ENCODE results near the gene DHRS13.

DHRS13 gene, protein sequence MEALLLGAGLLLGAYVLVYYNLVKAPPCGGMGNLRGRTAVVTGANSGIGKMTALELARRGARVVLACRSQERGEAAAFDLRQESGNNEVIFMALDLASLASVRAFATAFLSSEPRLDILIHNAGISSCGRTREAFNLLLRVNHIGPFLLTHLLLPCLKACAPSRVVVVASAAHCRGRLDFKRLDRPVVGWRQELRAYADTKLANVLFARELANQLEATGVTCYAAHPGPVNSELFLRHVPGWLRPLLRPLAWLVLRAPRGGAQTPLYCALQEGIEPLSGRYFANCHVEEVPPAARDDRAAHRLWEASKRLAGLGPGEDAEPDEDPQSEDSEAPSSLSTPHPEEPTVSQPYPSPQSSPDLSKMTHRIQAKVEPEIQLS

DNA sequence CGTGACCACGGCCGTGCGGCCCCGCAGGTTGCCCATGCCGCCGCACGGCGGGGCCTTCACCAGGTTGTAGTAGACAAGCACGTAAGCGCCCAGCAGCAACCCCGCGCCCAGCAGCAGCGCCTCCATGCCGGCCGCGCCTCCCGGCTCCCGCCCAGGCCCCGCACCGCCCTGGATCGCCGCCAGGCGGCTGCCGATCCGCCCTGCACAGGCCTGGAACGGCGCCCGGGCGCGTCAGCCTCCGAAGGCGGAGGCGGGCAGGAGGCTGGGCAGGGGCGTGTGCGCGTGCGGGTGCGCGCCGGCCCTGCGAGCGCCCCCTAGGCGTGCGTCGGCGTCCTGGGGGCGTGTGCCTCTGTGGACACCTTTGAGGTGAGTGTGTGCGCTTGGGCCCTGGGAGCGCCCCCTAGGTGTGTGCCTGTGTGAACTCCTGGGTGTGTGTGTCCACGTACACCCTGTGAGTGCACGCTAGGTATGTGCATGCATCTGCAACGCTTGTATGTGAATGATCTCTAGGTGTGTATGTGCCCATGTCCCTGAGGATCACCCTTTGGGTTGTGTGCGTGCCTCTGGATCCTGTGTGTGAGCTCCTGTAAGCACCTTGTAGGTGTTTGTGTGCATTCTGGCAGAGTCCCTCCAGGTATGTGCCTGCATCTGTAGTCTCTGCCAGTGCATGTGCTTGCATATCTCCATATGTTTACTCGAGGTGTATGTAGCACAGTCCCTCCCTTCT lies at the start of gene DHRS13:
Gene DHRS13, minus strand, starts transcription at position 261 of the 727 bp plus-strand sequence. Its CDS starts 135 bp downstream, at position 126.
- no peaks in the 10 kb centered on the region for H3K9me3 ChIP-seq (ENCODE audit: control insufficient read depth in 1 of 2, low read length in 2 of 2)
- peaks cover 12 to 19% of the 10 kb centered on the region in 2 donors for H3K36me3 ChIP-seq (ENCODE audit: control insufficient read depth in 1 of 2, insufficient read depth in 2 of 2, low read length in 2 of 2)
- peak within 1 kb of the TSS; percentile 49 for H3K27ac ChIP-seq (ENCODE audit: low read length)
- H3K27me3 ChIP-seq (ENCODE audit: low read depth, low read length): no peaks in the 10 kb centered on the region
- H3K4me1 ChIP-seq (ENCODE audit: control insufficient read depth in 1 of 2, insufficient read depth in 2 of 2, low read length in 2 of 2): peaks cover 12 to 34% of the 10 kb centered on the region in 2 donors
- peak within 1 kb of the TSS; percentile 66 to 75 for H3K4me3 ChIP-seq (ENCODE audit: low read depth in 1 of 2, low read length in 2 of 2)

DNA sequence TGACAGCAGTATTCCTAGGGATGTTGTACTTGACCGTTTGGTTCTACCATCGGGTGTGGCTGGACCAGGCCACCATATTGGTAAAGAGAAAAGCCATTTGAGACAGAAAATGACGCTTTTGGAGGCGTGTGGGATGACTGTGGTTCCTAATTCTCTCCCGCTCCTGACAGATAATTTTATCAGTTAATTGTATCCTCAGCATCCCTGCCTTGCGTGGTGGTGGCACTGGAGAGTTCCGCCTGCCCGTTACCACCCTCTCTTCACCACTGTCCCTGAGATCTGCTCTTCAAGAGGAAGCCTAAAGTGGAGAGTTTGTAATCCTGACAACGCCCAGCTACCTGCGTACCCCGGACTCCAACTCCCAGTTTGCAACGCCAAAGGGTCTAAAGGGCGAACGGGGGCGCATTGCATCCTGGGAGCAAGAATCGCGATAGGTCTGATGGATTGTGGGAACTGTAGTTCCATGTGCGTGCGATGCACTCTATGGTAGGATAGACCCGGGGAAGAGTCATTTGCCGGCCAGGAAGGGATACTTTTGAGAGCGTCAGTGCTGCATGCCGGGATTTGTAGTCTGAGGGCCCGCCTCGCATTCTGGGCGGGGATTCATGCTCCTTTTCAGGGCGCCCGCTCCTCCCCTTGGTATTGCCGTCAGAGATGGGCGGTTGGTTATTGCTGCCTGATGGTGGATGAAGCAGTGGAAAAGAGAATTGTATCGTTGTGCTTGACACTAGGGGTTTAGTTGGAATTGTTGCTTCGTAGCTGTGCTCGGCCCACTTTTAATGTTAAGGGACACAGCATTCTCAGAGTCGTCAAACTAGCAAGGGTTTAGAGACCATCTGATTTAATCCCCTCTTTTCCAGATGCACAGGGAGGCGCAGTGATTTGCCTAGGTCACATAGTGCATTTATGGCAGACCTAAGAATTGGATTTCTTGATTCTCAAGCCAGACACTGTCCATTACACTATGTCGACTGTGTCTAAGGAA lies 49.4 kb upstream of the DHRS13 start:
- Histone ChIP-seq H3K36me3 (ENCODE audit: control insufficient read depth in 1 of 2, insufficient read depth in 2 of 2, low read length in 2 of 2) (peaks cover 0 to 11% of the 10 kb centered on the region in 2 donors), H3K9me3 (ENCODE audit: control insufficient read depth in 1 of 2, low read length in 2 of 2) (no peaks in the 10 kb centered on the region), H3K4me1 (ENCODE audit: control insufficient read depth in 1 of 2, insufficient read depth in 2 of 2, low read length in 2 of 2) (peaks cover 6 to 27% of the 10 kb centered on the region in 2 donors), H3K27ac (ENCODE audit: low read length) (peak overlapping the region; percentile 97), H3K27me3 (ENCODE audit: low read depth, low read length) (no peaks in the 10 kb centered on the region), H3K4me3 (ENCODE audit: low read depth in 1 of 2, low read length in 2 of 2) (peak overlapping the region; percentile 76 to 92)

DNA sequence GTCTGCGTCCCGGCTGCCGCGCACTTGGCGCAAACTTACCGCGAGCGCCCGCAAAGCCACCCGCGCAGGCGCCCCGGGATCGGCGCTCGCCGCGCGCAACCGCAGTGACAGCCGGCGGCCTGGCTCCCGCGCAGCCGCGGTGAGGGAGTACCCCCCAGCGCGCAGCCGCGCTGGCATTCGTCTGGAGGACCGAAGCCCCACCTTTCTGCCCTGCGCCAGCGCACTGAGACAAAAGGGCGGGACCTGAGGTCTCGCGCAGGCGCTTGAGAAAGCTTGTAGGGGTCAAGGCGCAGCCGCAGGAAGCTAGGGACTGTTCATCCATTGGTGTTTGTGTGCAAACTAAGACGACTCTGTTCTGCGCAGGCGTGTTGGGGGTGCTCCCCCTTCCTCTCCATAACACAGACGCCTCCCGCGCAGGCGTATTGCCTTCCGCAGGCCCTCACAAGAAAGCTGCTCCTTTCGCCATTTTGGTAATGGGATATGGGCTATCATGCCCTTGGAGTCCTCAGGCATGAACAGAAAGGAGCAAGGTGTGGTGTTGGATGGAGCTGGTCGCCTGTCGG lies 48.6 kb upstream of the DHRS13 start, which contains the start of gene PHF12:
Gene PHF12, minus strand, starts transcription at position 91 of the 563 bp plus-strand sequence. CDS start 558 bp downstream, outside the sequence.
- H3K27me3 ChIP-seq (ENCODE audit: low read depth, low read length): no peaks in the 10 kb centered on the region
- H3K36me3 ChIP-seq (ENCODE audit: control insufficient read depth in 1 of 2, insufficient read depth in 2 of 2, low read length in 2 of 2): peaks cover 0 to 11% of the 10 kb centered on the region in 2 donors
- H3K27ac ChIP-seq (ENCODE audit: low read length): peak within 1 kb of the TSS; percentile 97
- H3K4me3 ChIP-seq (ENCODE audit: low read depth in 1 of 2, low read length in 2 of 2): peak within 1 kb of the TSS; percentile 83 to 92
- no peaks in the 10 kb centered on the region for H3K9me3 ChIP-seq (ENCODE audit: control insufficient read depth in 1 of 2, low read length in 2 of 2)
- peaks cover 6 to 34% of the 10 kb centered on the region in 2 donors for H3K4me1 ChIP-seq (ENCODE audit: control insufficient read depth in 1 of 2, insufficient read depth in 2 of 2, low read length in 2 of 2)

DNA sequence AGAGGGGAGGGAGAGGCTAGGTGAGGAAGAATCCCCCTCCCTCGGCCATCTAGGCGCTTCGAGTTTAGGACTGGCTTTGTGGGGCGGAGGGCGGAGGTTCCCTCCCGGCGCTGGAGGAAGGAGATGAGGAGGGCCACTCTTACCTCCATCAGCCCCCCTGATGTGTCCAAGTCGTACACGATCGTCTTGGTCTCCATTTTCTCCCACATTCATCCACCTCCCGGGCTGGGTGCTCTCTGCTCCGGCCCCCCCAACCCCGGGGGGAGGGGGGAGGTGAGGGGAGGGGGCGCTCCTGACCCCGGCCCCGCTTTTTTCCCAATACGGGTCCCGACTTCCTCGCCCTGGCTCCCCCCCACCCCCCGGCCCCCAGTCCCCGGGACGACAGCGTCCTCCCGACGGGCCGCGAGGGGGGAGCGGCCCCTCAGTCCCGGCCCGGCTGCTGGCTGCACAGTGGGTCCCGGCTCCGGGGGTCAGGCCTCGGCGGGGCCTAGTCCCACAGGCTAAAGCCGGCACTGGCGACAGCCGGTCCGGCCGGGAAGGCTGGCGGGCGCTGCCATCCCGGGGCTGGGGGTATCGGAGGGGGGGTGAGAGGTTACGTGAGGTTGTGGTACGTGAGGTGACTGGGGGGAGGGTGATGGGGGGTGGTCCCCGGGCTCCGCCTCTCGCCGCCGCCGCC lies 48.0 kb upstream of the DHRS13 start:
- Histone ChIP-seq H3K27ac (ENCODE audit: low read length) (peak overlapping the region; percentile 88), H3K27me3 (ENCODE audit: low read depth, low read length) (no peaks in the 10 kb centered on the region), H3K4me1 (ENCODE audit: control insufficient read depth in 1 of 2, insufficient read depth in 2 of 2, low read length in 2 of 2) (peaks cover 9 to 38% of the 10 kb centered on the region in 2 donors), H3K36me3 (ENCODE audit: control insufficient read depth in 1 of 2, insufficient read depth in 2 of 2, low read length in 2 of 2) (peaks cover 0 to 11% of the 10 kb centered on the region in 2 donors), H3K4me3 (ENCODE audit: low read depth in 1 of 2, low read length in 2 of 2) (peak overlapping the region; percentile 83 to 92), H3K9me3 (ENCODE audit: control insufficient read depth in 1 of 2, low read length in 2 of 2) (no peaks in the 10 kb centered on the region)

DNA sequence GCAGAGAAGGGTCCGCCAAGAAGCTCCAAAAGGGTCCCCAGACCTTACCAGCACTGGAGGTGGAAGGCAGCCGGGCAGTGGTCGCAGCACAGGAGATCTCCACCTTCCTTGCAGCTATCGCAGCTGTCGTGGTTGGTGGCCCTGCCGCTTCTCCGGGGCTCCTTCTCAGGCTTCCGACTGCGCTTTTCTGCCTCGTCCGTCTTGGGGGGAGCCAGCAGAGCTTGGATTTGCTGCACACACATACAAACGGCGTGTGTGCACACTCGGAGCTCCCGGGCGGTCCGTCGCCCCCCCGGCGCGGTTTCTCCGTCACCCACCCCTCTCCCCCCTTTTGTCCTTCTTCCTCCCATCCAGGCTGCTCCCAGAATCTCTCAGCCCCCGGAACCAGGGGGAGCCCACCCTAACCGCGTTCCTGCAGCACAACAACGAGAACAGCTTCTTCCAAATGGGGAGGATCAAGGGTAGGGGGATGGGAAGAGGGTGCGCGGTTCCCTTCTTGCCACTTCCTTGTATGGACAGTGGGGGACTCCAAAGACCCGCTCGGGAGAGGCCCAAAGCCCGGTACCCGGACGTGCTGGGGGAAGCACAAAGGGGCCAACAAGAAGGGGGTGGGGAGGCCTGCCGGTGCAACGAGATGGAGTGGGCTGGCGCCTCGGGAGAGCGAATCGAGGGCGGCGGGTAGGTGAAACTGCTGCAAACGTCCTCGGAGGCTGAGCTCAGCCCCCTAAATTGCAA lies 47.3 kb upstream of the DHRS13 start:
- Histone ChIP-seq H3K4me3 (ENCODE audit: low read depth in 1 of 2, low read length in 2 of 2) (peak overlapping the region; percentile 83 to 92), H3K4me1 (ENCODE audit: control insufficient read depth in 1 of 2, insufficient read depth in 2 of 2, low read length in 2 of 2) (peaks cover 9 to 42% of the 10 kb centered on the region in 2 donors), H3K36me3 (ENCODE audit: control insufficient read depth in 1 of 2, insufficient read depth in 2 of 2, low read length in 2 of 2) (peaks cover 0 to 11% of the 10 kb centered on the region in 2 donors), H3K9me3 (ENCODE audit: control insufficient read depth in 1 of 2, low read length in 2 of 2) (no peaks in the 10 kb centered on the region), H3K27ac (ENCODE audit: low read length) (peak overlapping the region; percentile 88), H3K27me3 (ENCODE audit: low read depth, low read length) (no peaks in the 10 kb centered on the region)

DNA sequence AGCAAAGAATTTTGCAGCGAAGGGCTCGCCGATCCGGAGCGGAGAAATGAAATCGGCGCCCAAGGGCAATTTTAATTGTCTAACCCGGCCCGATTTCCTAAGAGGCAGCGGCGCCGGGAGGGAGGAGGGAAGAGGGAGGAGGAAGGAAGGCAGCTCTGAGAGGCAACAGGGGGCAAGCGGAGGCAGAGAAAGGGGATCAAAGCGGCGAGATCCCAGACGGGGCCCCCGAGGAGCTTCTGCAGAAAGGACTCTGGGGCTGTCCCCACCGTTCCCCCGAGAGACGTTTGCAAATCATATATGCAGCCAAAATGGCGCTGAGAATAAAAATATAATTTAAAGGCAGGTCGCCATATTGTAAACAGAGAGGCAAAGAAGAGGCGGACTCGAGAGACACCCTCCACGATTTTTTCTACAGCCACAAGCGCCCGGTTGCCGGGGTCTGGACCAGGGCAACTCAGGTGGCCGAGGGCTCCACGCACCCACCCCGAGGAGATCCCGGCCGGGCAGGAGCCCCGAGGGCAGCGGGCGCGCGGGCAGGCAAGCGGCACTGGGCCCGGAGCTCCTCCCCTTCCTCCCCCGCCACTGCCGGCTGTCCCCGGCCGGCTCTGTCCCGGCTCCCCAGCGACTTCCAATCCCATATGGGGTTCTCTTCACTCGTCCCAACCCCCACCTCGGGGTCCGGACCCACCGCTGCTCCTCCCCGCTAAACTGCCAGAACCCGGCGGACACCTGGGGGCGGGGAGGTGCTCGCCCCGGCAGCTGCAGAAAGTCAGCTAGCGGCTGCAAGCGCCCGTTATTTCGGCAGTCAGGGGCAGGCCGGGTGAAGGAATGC lies 46.5 kb upstream of the DHRS13 start:
- H3K4me3 ChIP-seq (ENCODE audit: low read depth in 1 of 2, low read length in 2 of 2): peak overlapping the region; percentile 83 to 92
- peaks cover 0 to 11% of the 10 kb centered on the region in 2 donors for H3K36me3 ChIP-seq (ENCODE audit: control insufficient read depth in 1 of 2, insufficient read depth in 2 of 2, low read length in 2 of 2)
- H3K27me3 ChIP-seq (ENCODE audit: low read depth, low read length): no peaks in the 10 kb centered on the region
- H3K27ac ChIP-seq (ENCODE audit: low read length): peak overlapping the region; percentile 88
- H3K4me1 ChIP-seq (ENCODE audit: control insufficient read depth in 1 of 2, insufficient read depth in 2 of 2, low read length in 2 of 2): peaks cover 9 to 48% of the 10 kb centered on the region in 2 donors
- H3K9me3 ChIP-seq (ENCODE audit: control insufficient read depth in 1 of 2, low read length in 2 of 2): no peaks in the 10 kb centered on the region

DNA sequence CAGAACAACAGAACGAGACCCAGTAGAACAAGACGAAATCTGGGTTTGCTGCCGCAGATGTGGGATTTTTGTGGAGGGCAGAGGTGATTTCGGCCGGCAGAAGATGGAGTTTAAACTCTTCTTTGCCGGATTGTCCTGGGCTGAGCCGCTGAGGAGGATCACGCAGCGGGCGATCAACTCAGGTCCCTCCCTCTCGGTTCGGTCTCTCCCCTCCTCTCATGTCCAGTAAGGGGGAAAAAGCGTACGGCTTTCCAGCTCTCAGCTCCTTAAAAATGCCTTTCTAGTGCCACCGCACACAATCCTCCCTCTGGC lies 46.0 kb upstream of the DHRS13 start:
- Histone ChIP-seq H3K36me3 (ENCODE audit: control insufficient read depth in 1 of 2, insufficient read depth in 2 of 2, low read length in 2 of 2) (peaks cover 0 to 11% of the 10 kb centered on the region in 2 donors), H3K4me1 (ENCODE audit: control insufficient read depth in 1 of 2, insufficient read depth in 2 of 2, low read length in 2 of 2) (peaks cover 9 to 48% of the 10 kb centered on the region in 2 donors), H3K27me3 (ENCODE audit: low read depth, low read length) (no peaks in the 10 kb centered on the region), H3K27ac (ENCODE audit: low read length) (peak overlapping the region; percentile 88), H3K4me3 (ENCODE audit: low read depth in 1 of 2, low read length in 2 of 2) (peak overlapping the region; percentile 83 to 92), H3K9me3 (ENCODE audit: control insufficient read depth in 1 of 2, low read length in 2 of 2) (no peaks in the 10 kb centered on the region)

DNA sequence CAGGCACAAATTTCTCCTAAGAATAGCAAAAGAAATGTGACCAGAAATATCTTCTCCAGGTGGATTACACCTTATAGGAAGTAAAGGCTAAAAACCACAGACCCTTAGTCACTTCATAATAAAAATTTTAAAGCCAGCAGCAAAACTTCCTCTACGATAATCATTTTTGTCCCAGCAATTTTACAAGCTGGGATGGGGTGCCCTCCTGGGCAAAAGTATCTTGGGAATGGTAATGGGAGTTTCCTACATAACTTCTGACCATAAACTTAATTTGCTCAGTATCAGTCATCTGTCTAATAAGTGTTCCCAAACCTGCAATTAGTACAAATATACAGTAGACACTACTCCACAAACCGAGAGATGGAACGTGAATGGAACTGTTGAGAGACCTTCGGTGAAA lies 45.5 kb upstream of the DHRS13 start:
- Histone ChIP-seq H3K27me3 (ENCODE audit: low read depth, low read length) (no peaks in the 10 kb centered on the region), H3K4me1 (ENCODE audit: control insufficient read depth in 1 of 2, insufficient read depth in 2 of 2, low read length in 2 of 2) (peaks cover 9 to 47% of the 10 kb centered on the region in 2 donors), H3K36me3 (ENCODE audit: control insufficient read depth in 1 of 2, insufficient read depth in 2 of 2, low read length in 2 of 2) (peaks cover 0 to 11% of the 10 kb centered on the region in 2 donors), H3K27ac (ENCODE audit: low read length) (peak overlapping the region; percentile 88), H3K9me3 (ENCODE audit: control insufficient read depth in 1 of 2, low read length in 2 of 2) (no peaks in the 10 kb centered on the region), H3K4me3 (ENCODE audit: low read depth in 1 of 2, low read length in 2 of 2) (peak overlapping the region; percentile 83 to 92)

DNA sequence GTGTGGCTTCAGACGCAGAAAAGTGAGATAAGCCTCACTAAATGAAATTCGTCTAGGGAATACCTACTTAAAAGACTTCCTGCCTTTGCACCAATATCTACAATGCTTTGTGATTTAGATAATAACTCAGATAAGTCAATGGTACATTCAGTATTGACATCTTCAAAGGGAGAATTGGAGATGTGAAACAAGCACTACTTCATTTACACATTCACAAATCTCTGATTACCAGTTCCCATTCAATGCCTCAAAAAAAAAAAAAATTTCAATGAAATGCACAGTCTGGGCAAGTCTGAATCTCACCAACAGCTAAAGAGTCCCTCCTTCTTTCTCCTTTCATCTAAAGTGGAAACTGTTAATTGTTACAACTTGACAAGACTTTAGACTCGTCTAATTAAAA lies 44.8 kb upstream of the DHRS13 start:
- peaks cover 9 to 40% of the 10 kb centered on the region in 2 donors for H3K4me1 ChIP-seq (ENCODE audit: control insufficient read depth in 1 of 2, insufficient read depth in 2 of 2, low read length in 2 of 2)
- H3K27ac ChIP-seq (ENCODE audit: low read length): peak overlapping the region; percentile 88
- H3K27me3 ChIP-seq (ENCODE audit: low read depth, low read length): no peaks in the 10 kb centered on the region
- peaks cover 0 to 11% of the 10 kb centered on the region in 2 donors for H3K36me3 ChIP-seq (ENCODE audit: control insufficient read depth in 1 of 2, insufficient read depth in 2 of 2, low read length in 2 of 2)
- H3K9me3 ChIP-seq (ENCODE audit: control insufficient read depth in 1 of 2, low read length in 2 of 2): no peaks in the 10 kb centered on the region
- H3K4me3 ChIP-seq (ENCODE audit: low read depth in 1 of 2, low read length in 2 of 2): peak overlapping the region in 1 of 2 donors; percentile 92

All from muscle layer of duodenum (tissue), 2 donors.